ENCODE data around the gene KCTD20. TPM values are rescaled to one million over a fixed set of nuclear protein-coding genes. Genes with fewer than 3 reads are reported as not detected.
"Not testable (repeated sequence)": the region's sequence is repeated elsewhere in the genome, so short reads cannot be mapped to it uniquely, and the experiment has no call there.

Gene KCTD20
- polyA plus RNA-seq, 3 donors from 2014 or later = 41.1 to 50.5 (median 47.5) TPM

DNA sequence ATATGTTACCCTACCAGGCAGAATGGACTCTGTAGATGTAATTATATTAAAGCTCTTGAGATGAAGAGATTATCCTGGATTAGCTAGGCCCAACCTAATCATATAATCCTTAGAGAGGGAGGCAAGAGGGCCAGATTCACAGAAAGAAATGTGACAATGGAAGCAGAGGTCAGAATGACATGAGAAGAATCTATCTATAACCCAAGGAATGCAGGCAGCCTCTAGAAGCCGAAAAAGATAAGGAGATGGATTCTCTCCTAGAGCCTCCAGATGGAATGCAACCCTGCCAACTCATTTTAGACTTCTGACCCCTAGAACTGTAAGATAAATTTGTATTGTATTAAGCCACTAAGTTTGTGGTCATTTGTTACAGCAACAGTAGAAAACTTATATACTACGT lies 12.4 kb upstream of the KCTD20 start:
- no peak overlapping the region for H3K4me3 Mint-ChIP-seq
- no peak overlapping the region for H3K27ac Mint-ChIP-seq
- DNase-seq = no peak
- H3K27me3 Mint-ChIP-seq (ENCODE audit: low read depth in 3 of 3) = peaks cover 0 to 3% (median 2%) of the 10 kb centered on the region in 3 donors
- no peaks in the 10 kb centered on the region for H3K36me3 Mint-ChIP-seq
- H3K9me3 Mint-ChIP-seq = no peaks in the 10 kb centered on the region
- H3K4me1 Mint-ChIP-seq = no peaks in the 10 kb centered on the region

- no peaks in the 10 kb centered on the region for H3K9me3 Mint-ChIP-seq
- no peak overlapping the region for H3K27ac Mint-ChIP-seq
- no peaks in the 10 kb centered on the region for H3K36me3 Mint-ChIP-seq
- no peaks in the 10 kb centered on the region for H3K4me1 Mint-ChIP-seq
- peaks cover 0 to 4% (median 2%) of the 10 kb centered on the region in 3 donors for H3K27me3 Mint-ChIP-seq (ENCODE audit: low read depth in 3 of 3)
- no peak overlapping the region for H3K4me3 Mint-ChIP-seq
- no peak for DNase-seq
Observed at GRCh38 chr6:36431197-36431596, 11.6 kb upstream of the KCTD20 start.

- Mint-ChIP-seq H3K27me3 (ENCODE audit: low read depth in 3 of 3) (peaks cover 0 to 3% (median 2%) of the 10 kb centered on the region in 3 donors), H3K27ac (no peak overlapping the region), H3K9me3 (no peaks in the 10 kb centered on the region), H3K4me1 (no peaks in the 10 kb centered on the region), H3K36me3 (no peaks in the 10 kb centered on the region), H3K4me3 (no peak overlapping the region)
- no peak for DNase-seq
Observed at GRCh38 chr6:36432151-36432671, 10.6 kb upstream of the KCTD20 start.

DNA sequence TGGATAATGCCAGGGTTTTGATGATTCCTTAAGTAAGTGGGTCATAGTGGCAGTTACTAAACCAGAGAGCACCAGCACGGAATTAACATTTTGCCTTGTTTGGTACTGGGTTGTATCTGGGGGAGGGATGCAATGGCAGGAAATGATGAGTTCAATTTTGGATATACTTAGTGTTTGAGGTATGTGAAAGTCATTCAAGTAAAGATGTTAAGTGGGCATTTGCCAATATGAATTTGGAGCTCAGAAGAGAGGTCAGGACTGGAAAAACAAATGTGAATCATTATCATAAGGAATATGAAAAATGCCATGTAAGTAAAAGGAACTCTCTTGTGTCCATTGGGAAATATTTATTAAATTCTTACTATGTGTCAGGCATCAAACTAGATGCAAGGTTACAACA lies 6.3 kb upstream of the KCTD20 start:
- no peaks in the 10 kb centered on the region for H3K36me3 Mint-ChIP-seq
- H3K27ac Mint-ChIP-seq = no peak overlapping the region
- peaks cover 5 to 6% of the 10 kb centered on the region in 2 donors for H3K4me1 Mint-ChIP-seq
- no peaks in the 10 kb centered on the region for H3K9me3 Mint-ChIP-seq
- no peak overlapping the region for H3K4me3 Mint-ChIP-seq
- no peak for DNase-seq
- peaks cover 0 to 3% (median 0%) of the 10 kb centered on the region in 3 donors for H3K27me3 Mint-ChIP-seq (ENCODE audit: low read depth in 3 of 3)

GRCh38 chr6:36441307-36441894 lies 1.4 kb upstream of the KCTD20 start:
- Mint-ChIP-seq H3K27ac (peak overlapping the region; percentile 80 to 98 (median 92)), H3K27me3 (ENCODE audit: low read depth in 3 of 3) (peaks cover 7 to 14% (median 8%) of the 10 kb centered on the region in 3 donors), H3K4me1 (peaks cover 42 to 47% of the 10 kb centered on the region in 2 donors), H3K4me3 (peak overlapping the region; percentile 46 to 65 (median 55)), H3K36me3 (no peaks in the 10 kb centered on the region), H3K9me3 (no peaks in the 10 kb centered on the region)
- peak; percentile 67 to 72 (median 70) for DNase-seq

- no peaks in the 10 kb centered on the region for H3K36me3 Mint-ChIP-seq
- peak overlapping the region; percentile 91 to 98 (median 98) for H3K27ac Mint-ChIP-seq
- H3K4me1 Mint-ChIP-seq = peaks cover 42 to 47% of the 10 kb centered on the region in 2 donors
- H3K4me3 Mint-ChIP-seq = peak overlapping the region; percentile 93 to 98 (median 97)
- DNase-seq = peak in 1 of 3 donors; percentile 3
- peaks cover 7 to 14% (median 8%) of the 10 kb centered on the region in 3 donors for H3K27me3 Mint-ChIP-seq (ENCODE audit: low read depth in 3 of 3)
- no peaks in the 10 kb centered on the region for H3K9me3 Mint-ChIP-seq
Observed at GRCh38 chr6:36442103-36442670, 613 bp upstream of the KCTD20 start.

DNA sequence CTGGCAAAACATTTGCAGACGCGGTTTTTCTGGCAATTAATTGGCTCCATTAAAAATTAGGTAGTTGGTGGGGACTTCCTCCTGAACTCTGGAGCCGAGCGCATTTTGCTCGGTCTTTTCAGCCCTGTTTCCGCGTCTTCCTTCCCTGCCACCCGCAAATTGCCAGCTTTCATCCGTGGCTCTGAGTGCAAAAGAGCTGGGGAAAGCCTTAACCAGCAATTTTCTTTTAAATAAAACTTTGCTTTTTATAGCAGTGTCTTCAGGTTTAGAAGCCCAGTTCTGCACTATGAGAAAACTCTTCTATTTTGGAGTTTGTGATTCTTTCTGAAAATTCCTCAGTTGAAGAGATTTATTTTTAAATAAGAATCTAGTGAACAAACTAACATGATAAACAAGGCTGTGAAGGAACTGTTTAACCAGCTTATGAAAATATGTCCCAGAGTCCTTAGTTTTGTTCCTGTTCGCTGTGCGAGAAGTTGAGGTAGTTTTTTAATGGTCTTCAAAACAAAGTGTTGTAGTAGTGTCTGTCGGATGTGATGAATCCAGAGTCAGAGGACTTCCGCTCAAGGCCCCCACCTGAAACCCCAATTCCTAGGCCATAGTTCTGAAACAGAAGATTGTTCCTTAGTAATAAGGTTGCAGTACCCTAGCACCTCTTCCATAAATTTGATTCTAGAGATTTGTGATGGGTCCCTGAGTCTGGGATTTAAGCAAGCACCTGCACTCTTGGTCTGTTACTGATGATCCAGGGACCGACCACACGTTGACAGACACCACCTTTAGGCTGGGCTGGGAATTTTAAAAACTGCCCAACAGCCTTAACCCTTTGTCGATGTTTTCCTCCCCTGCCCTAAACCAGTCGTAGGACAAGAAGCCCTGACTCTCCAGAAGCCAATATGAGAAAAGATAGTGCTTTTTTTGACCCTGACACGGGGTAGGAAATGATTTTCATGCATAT lies 950 bp downstream of the KCTD20 start:
- peak overlapping the region; percentile 93 to 98 (median 97) for H3K4me3 Mint-ChIP-seq
- peaks cover 45 to 58% of the 10 kb centered on the region in 2 donors for H3K4me1 Mint-ChIP-seq
- H3K36me3 Mint-ChIP-seq = peaks cover 0 to 2% (median 1%) of the 10 kb centered on the region in 3 donors
- H3K9me3 Mint-ChIP-seq = no peaks in the 10 kb centered on the region
- peaks cover 7 to 14% (median 8%) of the 10 kb centered on the region in 3 donors for H3K27me3 Mint-ChIP-seq (ENCODE audit: low read depth in 3 of 3)
- peak overlapping the region; percentile 91 to 98 (median 96) for H3K27ac Mint-ChIP-seq
- peak; percentile 10 to 17 (median 13) for DNase-seq

DNA sequence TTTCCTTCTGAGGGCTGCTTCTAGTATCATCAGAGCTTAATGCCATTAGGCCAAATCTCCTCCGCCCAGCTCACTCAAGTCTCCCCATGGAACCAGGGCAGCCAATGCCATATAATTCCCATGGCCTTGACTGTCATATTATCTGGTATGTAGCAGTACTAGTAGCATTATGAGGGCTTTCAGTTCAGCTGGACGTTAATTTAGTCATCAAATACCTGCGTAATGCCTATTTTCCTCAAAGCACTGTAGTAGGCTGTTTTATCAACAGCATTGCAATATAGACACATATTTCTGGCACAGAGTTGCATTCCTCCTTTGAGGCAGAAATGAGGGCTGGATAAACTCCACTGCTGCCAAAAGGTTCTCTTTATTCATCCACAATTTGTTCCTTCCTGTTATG lies 1.7 kb downstream of the KCTD20 start:
- Mint-ChIP-seq H3K9me3 (no peaks in the 10 kb centered on the region), H3K4me1 (peaks cover 48 to 66% of the 10 kb centered on the region in 2 donors), H3K27ac (peak overlapping the region; percentile 91 to 98 (median 96)), H3K36me3 (peaks cover 3 to 7% (median 3%) of the 10 kb centered on the region in 3 donors), H3K27me3 (ENCODE audit: low read depth in 3 of 3) (peaks cover 7 to 14% (median 8%) of the 10 kb centered on the region in 3 donors), H3K4me3 (peak overlapping the region; percentile 93 to 98 (median 97))
- DNase-seq = no peak

DNA sequence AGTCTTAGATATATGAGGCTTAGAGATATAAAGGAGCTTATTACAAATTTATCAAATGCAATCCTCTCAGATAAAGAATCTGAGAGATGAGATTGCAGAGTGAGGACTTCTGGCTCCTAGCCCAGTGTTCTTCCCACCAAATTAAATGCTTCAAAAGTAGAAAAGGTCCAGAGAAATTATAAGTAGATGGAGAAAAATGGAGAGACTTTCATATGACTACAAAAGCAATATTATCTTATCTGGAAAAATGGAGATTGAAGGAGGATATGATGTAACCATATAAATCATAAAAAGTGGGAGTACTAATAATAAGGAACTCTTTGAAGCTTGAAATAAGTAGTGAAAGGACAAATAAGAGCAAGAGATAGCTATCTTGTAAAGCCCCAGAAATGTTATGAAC lies 2.8 kb downstream of the KCTD20 start:
- DNase-seq = no peak
- H3K36me3 Mint-ChIP-seq = peaks cover 3 to 9% (median 3%) of the 10 kb centered on the region in 3 donors
- H3K27me3 Mint-ChIP-seq (ENCODE audit: low read depth in 3 of 3) = peaks cover 7 to 14% (median 8%) of the 10 kb centered on the region in 3 donors
- H3K27ac Mint-ChIP-seq = peak overlapping the region in 5 of 6 donors; percentile 31 to 91 (median 67)
- H3K4me3 Mint-ChIP-seq = peak overlapping the region in 4 of 5 donors; percentile 12 to 39 (median 26)
- peaks cover 52 to 69% of the 10 kb centered on the region in 2 donors for H3K4me1 Mint-ChIP-seq
- no peaks in the 10 kb centered on the region for H3K9me3 Mint-ChIP-seq

DNA sequence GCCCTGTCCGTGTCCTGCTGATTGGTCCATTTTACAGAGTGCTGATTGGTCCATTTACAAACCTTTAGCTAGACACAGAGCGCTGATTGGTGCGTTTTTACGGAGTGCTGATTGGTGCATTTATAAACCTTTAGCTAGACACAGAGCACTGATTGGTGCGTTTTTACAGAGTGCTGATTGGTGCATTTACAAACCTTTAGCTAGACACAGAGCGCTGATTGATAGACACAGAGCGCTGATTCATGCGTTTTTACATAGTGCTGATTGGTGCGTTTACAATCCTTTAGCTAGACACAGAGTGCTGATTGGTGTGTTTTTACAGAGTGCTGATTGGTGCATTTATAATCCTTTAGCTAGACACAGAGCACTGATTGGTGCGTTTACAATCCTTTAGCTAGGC lies 6.4 kb downstream of the KCTD20 start:
- not testable (repeated sequence) for H3K9me3 Mint-ChIP-seq; H3K4me3 Mint-ChIP-seq; DNase-seq; H3K27me3 Mint-ChIP-seq (ENCODE audit: low read depth in 3 of 3)
- H3K36me3 Mint-ChIP-seq = peaks cover 3 to 12% (median 3%) of the 10 kb centered on the region in 3 donors
- peaks cover 27 to 40% of the 10 kb centered on the region in 2 donors for H3K4me1 Mint-ChIP-seq
- peak overlapping the region in 3 of 6 donors; percentile 29 to 48 (median 30) for H3K27ac Mint-ChIP-seq

DNA sequence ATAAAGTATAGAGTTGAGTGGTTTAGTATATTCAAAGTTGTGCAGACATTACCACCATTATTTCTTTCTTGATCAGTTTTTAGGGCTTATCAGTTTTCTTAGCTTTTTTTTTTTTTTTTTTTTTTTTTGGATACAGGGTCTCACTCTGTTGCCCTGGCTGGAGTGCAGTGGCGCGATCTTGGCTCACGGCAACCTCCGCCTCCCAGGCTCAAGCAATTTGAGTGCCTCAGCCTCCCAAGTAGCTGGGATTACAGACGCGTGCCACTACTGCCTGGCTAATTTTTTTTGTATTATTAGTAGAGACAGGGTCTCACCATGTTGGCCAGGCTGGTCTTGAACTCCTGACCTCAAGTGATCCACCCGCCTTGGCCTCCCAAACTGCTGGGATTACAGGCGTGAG lies 10.1 kb downstream of the KCTD20 start:
- not testable (repeated sequence) for DNase-seq; H3K9me3 Mint-ChIP-seq; H3K27me3 Mint-ChIP-seq (ENCODE audit: low read depth in 3 of 3); H3K27ac Mint-ChIP-seq; H3K4me3 Mint-ChIP-seq
- Mint-ChIP-seq H3K36me3 (peaks cover 3 to 12% (median 3%) of the 10 kb centered on the region in 3 donors), H3K4me1 (peaks cover 20 to 26% of the 10 kb centered on the region in 2 donors)

DNA sequence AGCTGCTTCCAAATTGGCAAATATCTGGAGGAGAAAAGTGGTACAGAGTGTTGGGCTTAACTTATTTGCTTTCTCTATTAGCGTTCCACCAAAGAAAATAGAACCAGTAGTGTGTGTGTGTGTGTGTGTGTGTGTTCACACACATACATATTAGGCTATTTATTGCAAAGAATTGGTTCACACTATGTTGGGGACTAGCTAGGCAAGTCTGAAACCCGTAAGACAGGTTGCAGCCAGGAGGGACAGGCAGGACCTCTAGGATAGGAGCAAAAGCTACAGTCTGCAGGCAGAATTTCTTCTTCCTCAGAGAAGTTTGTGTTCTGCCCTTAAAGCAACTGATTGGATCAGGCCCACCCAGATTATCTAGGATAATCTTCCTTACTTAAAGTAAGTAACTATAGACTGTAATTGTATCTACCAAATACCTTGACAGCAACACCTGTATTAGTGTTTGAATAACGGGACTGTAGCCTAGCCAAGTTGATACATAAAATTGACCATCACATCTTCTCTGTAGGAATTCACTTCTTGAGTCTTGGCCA lies 12.8 kb downstream of the KCTD20 start:
- H3K4me1 Mint-ChIP-seq = peaks cover 10 to 18% of the 10 kb centered on the region in 2 donors
- H3K4me3 Mint-ChIP-seq = no peak overlapping the region
- H3K9me3 Mint-ChIP-seq = no peaks in the 10 kb centered on the region
- no peak for DNase-seq
- peaks cover 0 to 8% (median 0%) of the 10 kb centered on the region in 3 donors for H3K36me3 Mint-ChIP-seq
- H3K27me3 Mint-ChIP-seq (ENCODE audit: low read depth in 3 of 3) = peaks cover 0 to 2% (median 0%) of the 10 kb centered on the region in 3 donors
- no peak overlapping the region for H3K27ac Mint-ChIP-seq

GRCh38 chr6:36459501-36459900 lies 16.7 kb downstream of the KCTD20 start:
- H3K36me3 Mint-ChIP-seq = peaks cover 0 to 4% (median 0%) of the 10 kb centered on the region in 3 donors
- no peak overlapping the region for H3K27ac Mint-ChIP-seq
- H3K4me3 Mint-ChIP-seq = no peak overlapping the region
- no peaks in the 10 kb centered on the region for H3K9me3 Mint-ChIP-seq
- peaks cover 21 to 54% of the 10 kb centered on the region in 2 donors for H3K4me1 Mint-ChIP-seq
- DNase-seq = no peak
- H3K27me3 Mint-ChIP-seq (ENCODE audit: low read depth in 3 of 3) = no peaks in the 10 kb centered on the region

All from immature natural killer cell (primary cell).